HEK293T (cell line): ENCODE measurements around the gene RAB11FIP4.

ENCODE experiments used
- BHLHE40 ChIP-seq: fragments of 450-650 bp; IDR thresholded peaks from 2 replicates; pipeline ENCODE4 v1.6.1; 2016; ENCODE audit warnings: mild to moderate bottlenecking, moderate library complexity, borderline replicate concordance
- CTBP1 ChIP-seq: fragments of 450-650 bp; IDR thresholded peaks from 2 replicates; pipeline ENCODE4 v1.6.1; 2016; ENCODE audit warnings: borderline replicate concordance
- FOXA1 ChIP-seq: fragments of 450-650 bp; IDR thresholded peaks from 2 replicates; pipeline ENCODE4 v1.6.1; 2016; ENCODE audit warnings: mild to moderate bottlenecking
- FOXK2 ChIP-seq: fragments of 450-650 bp; IDR thresholded peaks from 2 replicates; pipeline ENCODE4 v1.6.1; 2016; ENCODE audit warnings: mild to moderate bottlenecking
- FOXM1 ChIP-seq: fragments of 450-650 bp; IDR thresholded peaks from 2 replicates; pipeline ENCODE4 v1.6.1; 2017; ENCODE audit warnings: mild to moderate bottlenecking, borderline replicate concordance
- HDGF ChIP-seq: fragments of 450-650 bp; IDR thresholded peaks from 2 replicates; pipeline ENCODE4 v1.6.1; 2017; ENCODE audit warnings: antibody characterized with exemption, borderline replicate concordance
- L3MBTL2 ChIP-seq: fragments of 450-650 bp; conservative IDR thresholded peaks from 2 replicates; pipeline ENCODE4 v1.6.1; 2016; ENCODE audit warnings: mild to moderate bottlenecking
- NFRKB ChIP-seq: fragments of 450-650 bp; IDR thresholded peaks from 2 replicates; pipeline ENCODE4 v1.6.1; 2016; ENCODE audit warnings: mild to moderate bottlenecking, moderate library complexity
- SP1 ChIP-seq: fragments of 450-650 bp; IDR thresholded peaks from 2 replicates; pipeline ENCODE4 v1.6.1; 2017
- TARDBP ChIP-seq: fragments of 450-650 bp; IDR thresholded peaks from 2 replicates; pipeline ENCODE4 v1.6.1; 2016
- ZNF384 ChIP-seq: fragments of 450-650 bp; IDR thresholded peaks from 2 replicates; pipeline ENCODE4 v1.6.1; 2016
- TF ChIP-seq, protein P1 (sequence below): fragments of 450-650 bp; IDR thresholded peaks from 2 replicates; pipeline ENCODE4 v1.6.1; 2016

DNA sequence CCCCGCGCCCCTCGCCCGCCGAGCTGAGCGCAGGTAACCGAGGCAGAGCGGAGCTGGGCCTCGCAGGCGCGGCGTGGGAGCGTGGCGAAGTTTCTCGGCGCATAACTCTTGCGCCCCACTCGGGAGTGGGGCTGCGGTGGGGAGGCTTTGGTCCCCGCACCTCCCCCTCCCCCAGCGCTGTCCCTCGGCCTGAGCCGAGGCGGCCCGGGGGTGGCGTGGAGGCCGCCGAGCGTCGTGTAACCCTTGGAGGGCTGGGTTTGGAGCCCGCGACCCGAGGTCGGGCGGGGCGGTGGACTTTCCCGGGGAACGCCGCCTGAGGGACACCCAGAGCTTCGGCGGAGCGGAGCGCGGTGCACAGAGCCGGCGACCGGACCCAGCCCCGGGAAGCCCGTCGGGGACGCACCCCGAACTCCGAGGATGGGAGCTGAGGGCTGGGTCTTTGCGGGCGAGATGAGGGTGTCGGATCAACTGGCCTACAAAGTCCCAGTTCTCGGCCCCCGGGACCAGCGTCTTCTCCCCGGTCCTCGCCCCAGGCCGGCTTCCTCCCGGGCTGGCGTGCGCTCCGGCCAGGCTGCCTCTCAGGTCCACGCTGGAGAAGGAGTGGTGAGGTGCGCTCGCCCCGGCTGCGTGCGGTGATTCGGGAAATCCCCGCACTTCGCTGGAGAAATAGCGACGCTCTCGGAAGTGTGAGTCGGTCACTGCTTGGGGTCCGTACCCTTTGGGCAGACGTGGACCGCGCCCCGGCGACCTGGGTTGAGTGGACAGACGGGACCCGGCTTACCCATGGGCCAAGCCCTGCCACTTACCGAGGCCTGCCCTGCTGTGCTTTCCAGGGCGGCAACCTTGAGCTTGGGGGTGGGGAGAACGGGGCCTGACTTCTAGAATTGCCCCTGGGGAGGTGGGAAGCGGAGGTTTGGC is 168.4 kb downstream of the RAB11FIP4 start:
- no peak for TF ChIP-seq FOXA1
- TF ChIP-seq FOXM1, result no peak
- no peak for TF ChIP-seq L3MBTL2
- no peak for TF ChIP-seq NFRKB
- no peak for TF ChIP-seq BHLHE40
- no peak for TF ChIP-seq TARDBP
- no peak for TF ChIP-seq HDGF
- TF ChIP-seq, protein P1, sequence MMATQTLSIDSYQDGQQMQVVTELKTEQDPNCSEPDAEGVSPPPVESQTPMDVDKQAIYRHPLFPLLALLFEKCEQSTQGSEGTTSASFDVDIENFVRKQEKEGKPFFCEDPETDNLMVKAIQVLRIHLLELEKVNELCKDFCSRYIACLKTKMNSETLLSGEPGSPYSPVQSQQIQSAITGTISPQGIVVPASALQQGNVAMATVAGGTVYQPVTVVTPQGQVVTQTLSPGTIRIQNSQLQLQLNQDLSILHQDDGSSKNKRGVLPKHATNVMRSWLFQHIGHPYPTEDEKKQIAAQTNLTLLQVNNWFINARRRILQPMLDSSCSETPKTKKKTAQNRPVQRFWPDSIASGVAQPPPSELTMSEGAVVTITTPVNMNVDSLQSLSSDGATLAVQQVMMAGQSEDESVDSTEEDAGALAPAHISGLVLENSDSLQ, result no peak
- no peak for TF ChIP-seq ZNF384
- no peak for TF ChIP-seq SP1
- no peak for TF ChIP-seq CTBP1
- no peak for TF ChIP-seq FOXK2
